ENCODE measurements around the gene ATG5.

The ATG5 gene

GRCh38 chr6:106360410-106360988, 34.9 kb upstream of the ATG5 start, which contains the start of gene CRYBG1 (continued):
- TF ChIP-seq, protein P1, sequence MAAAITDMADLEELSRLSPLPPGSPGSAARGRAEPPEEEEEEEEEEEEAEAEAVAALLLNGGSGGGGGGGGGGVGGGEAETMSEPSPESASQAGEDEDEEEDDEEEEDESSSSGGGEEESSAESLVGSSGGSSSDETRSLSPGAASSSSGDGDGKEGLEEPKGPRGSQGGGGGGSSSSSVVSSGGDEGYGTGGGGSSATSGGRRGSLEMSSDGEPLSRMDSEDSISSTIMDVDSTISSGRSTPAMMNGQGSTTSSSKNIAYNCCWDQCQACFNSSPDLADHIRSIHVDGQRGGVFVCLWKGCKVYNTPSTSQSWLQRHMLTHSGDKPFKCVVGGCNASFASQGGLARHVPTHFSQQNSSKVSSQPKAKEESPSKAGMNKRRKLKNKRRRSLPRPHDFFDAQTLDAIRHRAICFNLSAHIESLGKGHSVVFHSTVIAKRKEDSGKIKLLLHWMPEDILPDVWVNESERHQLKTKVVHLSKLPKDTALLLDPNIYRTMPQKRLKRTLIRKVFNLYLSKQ (tag by site-specific recombination; IDR thresholded peaks at IDR 0.05; ENCODE audit: borderline replicate concordance): no peak
- TF ChIP-seq ZNF26 (tag by site-specific recombination; IDR thresholded peaks at IDR 0.05): no peak
- no peak for TF ChIP-seq ZNF623 (tag by site-specific recombination; IDR thresholded peaks at IDR 0.05)
- TF ChIP-seq ZNF473 (tag by site-specific recombination; IDR thresholded peaks at IDR 0.05): no peak
- no peak for TF ChIP-seq ZNF274 (IDR thresholded peaks at IDR 0.05; ENCODE audit: low read length)
- TF ChIP-seq ZNF274 (tag by site-specific recombination; IDR thresholded peaks at IDR 0.05; ENCODE audit: borderline replicate concordance): no peak
- TF ChIP-seq ZSCAN16 (tag by site-specific recombination; IDR thresholded peaks at IDR 0.05): no peak
- TF ChIP-seq ZNF175 (tag by site-specific recombination; IDR thresholded peaks at IDR 0.05): no peak
- TF ChIP-seq, protein P2, sequence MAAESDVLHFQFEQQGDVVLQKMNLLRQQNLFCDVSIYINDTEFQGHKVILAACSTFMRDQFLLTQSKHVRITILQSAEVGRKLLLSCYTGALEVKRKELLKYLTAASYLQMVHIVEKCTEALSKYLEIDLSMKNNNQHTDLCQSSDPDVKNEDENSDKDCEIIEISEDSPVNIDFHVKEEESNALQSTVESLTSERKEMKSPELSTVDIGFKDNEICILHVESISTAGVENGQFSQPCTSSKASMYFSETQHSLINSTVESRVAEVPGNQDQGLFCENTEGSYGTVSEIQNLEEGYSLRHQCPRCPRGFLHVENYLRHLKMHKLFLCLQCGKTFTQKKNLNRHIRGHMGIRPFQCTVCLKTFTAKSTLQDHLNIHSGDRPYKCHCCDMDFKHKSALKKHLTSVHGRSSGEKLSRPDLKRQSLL (tag by site-specific recombination; IDR thresholded peaks at IDR 0.05): peak; percentile 90
- no peak for TF ChIP-seq TSHZ1 (tag by site-specific recombination; IDR thresholded peaks at IDR 0.05; ENCODE audit: borderline replicate concordance)
- no peak for TF ChIP-seq ZNF596 (tag by site-specific recombination; IDR thresholded peaks at IDR 0.05)
- no peak for TF ChIP-seq ZNF140 (tag by site-specific recombination; IDR thresholded peaks at IDR 0.05)
- TF ChIP-seq ZXDB (tag by site-specific recombination; IDR thresholded peaks at IDR 0.05): 0 out of 2 replicates have a peak, but pooled peaks have one; percentile 7
- TF ChIP-seq ZNF629 (tag by site-specific recombination; IDR thresholded peaks at IDR 0.05): no peak
- TF ChIP-seq ZNF394 (tag by site-specific recombination; IDR thresholded peaks at IDR 0.05; ENCODE audit: borderline replicate concordance): no peak
- no peak for TF ChIP-seq ZNF791 (tag by site-specific recombination; IDR thresholded peaks at IDR 0.05)
- TF ChIP-seq, protein P3, sequence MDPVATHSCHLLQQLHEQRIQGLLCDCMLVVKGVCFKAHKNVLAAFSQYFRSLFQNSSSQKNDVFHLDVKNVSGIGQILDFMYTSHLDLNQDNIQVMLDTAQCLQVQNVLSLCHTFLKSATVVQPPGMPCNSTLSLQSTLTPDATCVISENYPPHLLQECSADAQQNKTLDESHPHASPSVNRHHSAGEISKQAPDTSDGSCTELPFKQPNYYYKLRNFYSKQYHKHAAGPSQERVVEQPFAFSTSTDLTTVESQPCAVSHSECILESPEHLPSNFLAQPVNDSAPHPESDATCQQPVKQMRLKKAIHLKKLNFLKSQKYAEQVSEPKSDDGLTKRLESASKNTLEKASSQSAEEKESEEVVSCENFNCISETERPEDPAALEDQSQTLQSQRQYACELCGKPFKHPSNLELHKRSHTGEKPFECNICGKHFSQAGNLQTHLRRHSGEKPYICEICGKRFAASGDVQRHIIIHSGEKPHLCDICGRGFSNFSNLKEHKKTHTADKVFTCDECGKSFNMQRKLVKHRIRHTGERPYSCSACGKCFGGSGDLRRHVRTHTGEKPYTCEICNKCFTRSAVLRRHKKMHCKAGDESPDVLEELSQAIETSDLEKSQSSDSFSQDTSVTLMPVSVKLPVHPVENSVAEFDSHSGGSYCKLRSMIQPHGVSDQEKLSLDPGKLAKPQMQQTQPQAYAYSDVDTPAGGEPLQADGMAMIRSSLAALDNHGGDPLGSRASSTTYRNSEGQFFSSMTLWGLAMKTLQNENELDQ (tag by site-specific recombination; IDR thresholded peaks at IDR 0.05; ENCODE audit: low read depth): no peak
- TF ChIP-seq REST (tag by site-specific recombination; IDR thresholded peaks at IDR 0.05): no peak; the same call in 1 of the 2 replicates
- TF ChIP-seq ZNF670 (tag by site-specific recombination; IDR thresholded peaks at IDR 0.05; ENCODE audit: low read depth): no peak
- peak; percentile 89 for TF ChIP-seq ZNF660 (tag by site-specific recombination; IDR thresholded peaks at IDR 0.05)
- peak; percentile 82 for TF ChIP-seq ZNF37A (tag by site-specific recombination; IDR thresholded peaks at IDR 0.05)
- no peak for TF ChIP-seq WT1 (tag by site-specific recombination; IDR thresholded peaks at IDR 0.05)
- TF ChIP-seq, protein P4, sequence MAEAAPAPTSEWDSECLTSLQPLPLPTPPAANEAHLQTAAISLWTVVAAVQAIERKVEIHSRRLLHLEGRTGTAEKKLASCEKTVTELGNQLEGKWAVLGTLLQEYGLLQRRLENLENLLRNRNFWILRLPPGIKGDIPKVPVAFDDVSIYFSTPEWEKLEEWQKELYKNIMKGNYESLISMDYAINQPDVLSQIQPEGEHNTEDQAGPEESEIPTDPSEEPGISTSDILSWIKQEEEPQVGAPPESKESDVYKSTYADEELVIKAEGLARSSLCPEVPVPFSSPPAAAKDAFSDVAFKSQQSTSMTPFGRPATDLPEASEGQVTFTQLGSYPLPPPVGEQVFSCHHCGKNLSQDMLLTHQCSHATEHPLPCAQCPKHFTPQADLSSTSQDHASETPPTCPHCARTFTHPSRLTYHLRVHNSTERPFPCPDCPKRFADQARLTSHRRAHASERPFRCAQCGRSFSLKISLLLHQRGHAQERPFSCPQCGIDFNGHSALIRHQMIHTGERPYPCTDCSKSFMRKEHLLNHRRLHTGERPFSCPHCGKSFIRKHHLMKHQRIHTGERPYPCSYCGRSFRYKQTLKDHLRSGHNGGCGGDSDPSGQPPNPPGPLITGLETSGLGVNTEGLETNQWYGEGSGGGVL (tag by site-specific recombination; IDR thresholded peaks at IDR 0.05): 0 out of 2 replicates have a peak, but pooled peaks have one; percentile 10
- TF ChIP-seq ZNF521 (tag by site-specific recombination; IDR thresholded peaks at IDR 0.05): no peak

All from HEK293 (cell line).